Hematopoietic multipotent progenitor cell treated with erythropoietin and hydrocortisone succinate and interleukin-3 and kit ligand, for 15 days (in vitro differentiated cells): ENCODE results near the gene LRCH3.

ENCODE experiments used
- DNase-seq: peaks from one replicate; pipeline ENCODE4 v3.0.0-alpha.2; 2015; ENCODE audit warnings: low spot score

The LRCH3 gene

GRCh38 chr3:197791892-197792647, 1.0 kb downstream of the LRCH3 start:
- DNase-seq, result peak; percentile 38

- DNase-seq, result no peak
Observed at GRCh38 chr3:197793247-197793646, 2.2 kb downstream of the LRCH3 start.

GRCh38 chr3:197794115-197794514, 3.1 kb downstream of the LRCH3 start:
- no peak for DNase-seq

DNA sequence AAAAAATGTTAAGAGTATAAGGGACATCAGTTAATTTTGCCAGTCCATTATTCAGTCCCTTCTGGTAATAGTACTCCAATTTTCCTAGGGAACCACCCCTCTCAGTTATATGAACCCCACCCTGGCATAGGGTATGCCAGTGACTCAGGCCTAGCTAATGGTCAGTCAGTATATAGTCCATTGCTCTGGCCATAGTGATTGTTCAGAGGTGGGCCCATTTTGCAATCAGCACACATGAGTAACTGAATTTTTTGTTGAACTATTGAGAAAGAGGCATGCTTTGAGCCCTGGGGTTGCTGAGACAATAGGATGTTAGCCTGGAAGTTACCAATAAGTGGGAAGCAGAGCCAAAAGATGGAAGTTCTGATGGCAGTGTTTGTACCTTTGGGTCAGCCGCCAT, 4.1 kb downstream of the LRCH3 start:
- no peak for DNase-seq

DNA sequence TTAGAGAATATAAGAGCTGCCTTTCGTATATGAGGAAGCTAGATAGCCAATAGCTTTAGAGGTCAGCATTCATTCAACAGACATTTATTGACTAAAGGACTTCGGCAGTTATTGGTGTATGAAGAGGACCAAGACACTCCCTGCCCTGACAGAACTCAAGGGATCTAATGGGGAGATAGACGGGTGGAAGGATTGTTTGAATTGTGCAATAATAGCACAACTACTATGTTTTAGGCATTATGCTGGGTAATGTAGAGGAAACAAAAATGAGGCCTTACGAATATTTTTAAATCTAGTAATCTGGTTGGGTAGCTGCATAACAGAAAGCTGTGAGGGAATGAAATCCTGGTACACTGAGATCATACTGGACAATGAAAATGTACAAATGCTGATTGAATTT, 5.0 kb downstream of the LRCH3 start:
- DNase-seq, result no peak

GRCh38 chr3:197798863-197799262, 7.8 kb downstream of the LRCH3 start:
- DNase-seq, result no peak

GRCh38 chr3:197800379-197800778, 9.3 kb downstream of the LRCH3 start:
- DNase-seq, result no peak

DNA sequence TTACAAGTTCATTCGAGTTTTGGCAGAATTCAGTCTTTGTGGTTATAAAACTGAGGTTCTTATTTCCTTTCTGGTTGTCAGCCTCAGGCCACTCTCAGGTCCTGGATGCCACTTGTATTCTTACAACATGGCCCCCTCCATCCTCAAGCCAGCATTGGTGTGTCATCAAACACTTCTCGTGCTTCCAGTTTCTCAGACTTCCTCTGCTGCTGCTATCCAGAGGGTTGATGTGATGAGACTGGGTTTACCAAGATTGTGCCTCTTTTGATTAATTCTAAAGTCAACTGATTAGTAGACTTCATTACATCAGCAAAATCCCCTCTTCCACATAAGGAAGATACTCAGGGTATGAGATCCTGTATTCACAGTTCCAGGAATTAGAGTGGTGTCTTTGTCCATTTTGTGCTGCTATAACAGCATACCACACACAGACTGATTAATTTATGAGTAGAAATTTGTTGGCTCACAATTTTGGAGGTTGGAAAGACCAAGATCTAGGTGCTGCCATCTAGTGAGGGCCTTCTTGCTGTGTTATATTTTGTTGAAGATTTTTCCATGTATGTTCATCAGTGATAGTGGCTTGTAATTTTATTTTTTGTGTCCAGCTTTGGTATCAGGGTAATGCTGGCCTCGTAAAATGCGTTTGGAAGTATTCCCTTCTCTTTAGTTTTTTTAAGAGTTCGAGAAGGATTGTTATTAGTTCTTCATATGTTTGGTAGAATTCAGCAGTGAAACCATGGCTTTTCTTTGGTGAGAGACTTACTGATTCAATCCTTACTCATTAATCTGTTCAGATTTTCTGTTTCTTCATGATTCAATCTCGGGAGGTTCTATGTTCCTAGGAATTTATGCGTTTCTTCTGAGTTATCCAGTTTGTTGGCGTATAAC, 11.1 kb downstream of the LRCH3 start:
- peak; percentile 28 for DNase-seq

DNA sequence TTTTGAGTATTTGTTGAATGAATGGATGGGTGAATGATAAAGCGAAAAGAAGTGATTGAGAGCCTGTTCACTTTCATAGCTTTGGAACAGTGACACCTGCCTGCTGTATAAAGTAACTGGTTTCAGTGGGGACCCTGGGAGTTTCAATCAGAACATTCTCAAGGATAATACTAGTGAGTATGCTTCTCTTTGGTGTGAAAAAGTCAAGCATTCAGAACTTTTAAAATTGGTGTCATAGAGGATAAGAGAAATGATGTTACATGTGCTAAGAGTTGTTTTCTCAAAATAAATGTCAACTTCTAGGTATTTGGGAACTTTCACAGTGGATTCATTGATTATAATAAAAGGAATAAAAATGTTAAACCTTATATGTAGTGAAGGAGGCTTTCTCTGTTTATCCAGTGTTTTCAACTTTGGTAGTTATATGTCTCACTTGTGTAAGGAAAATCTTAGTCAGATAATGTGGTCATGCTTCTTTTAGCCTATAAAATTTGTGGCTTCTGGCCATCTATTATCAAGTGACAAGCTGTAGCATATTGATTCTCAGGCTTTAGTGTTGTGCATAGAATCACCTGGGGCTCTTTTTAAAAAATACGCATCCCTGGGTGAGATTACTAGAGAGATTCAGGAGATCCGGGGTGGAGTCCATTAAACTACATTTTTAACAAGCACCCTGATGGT, 11.9 kb downstream of the LRCH3 start:
- no peak for DNase-seq

DNA sequence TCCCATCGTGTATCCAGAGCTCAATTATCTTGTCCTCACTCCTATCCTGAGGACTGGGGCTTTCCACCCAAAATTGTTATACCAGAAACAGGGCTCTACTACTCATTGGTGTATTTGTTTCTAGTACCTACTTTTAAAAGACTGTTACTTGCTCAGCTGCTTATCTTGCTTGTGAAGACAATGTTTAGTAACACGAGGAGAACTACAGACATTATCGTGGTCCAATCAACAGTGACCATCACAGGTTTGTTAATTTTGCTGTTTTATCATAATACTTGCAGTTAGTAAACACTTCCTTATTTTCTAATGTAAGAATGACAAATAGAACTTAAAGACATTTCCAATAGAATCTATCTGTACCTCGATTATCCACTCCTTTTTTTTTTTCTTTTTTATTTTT, 13.5 kb downstream of the LRCH3 start:
- no peak for DNase-seq

- DNase-seq, result no peak
Observed at GRCh38 chr3:197807969-197808587, 17.0 kb downstream of the LRCH3 start.

DNA sequence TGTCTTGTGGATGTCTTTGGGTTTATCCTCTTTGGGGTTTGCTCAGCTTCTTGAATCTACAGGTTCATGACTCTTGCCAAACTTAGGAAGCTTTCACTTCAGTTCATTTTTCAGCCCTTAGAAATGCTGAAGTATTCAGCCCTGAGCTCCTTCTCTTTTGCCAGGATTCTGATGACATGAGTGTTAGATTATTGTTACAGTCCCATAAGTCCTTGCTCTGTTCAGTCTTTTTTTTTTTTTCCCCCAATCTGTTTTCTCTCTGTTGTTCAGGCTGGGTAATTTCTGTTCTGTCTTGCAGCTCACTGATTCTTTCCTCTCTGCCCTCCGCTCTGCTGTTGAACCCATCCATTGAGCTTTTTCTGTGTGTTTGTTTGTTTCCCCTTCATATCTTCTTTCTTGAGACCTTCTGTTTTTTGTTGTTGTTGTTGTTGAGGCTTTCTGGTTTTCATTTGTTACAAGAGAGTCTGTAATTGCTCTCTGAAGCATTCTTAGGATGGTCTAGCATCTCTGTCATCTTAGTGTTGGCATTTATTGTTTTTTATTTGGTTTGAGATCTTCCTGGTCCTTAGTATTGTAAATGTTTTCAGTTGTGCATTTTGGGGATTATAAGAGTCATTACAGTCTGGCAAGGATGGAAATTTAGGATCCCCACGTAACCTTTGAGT, 18.4 kb downstream of the LRCH3 start:
- DNase-seq, result no peak

GRCh38 chr3:197810901-197811300, 19.8 kb downstream of the LRCH3 start:
- no peak for DNase-seq

GRCh38 chr3:197811343-197811742, 20.3 kb downstream of the LRCH3 start:
- no peak for DNase-seq

DNA sequence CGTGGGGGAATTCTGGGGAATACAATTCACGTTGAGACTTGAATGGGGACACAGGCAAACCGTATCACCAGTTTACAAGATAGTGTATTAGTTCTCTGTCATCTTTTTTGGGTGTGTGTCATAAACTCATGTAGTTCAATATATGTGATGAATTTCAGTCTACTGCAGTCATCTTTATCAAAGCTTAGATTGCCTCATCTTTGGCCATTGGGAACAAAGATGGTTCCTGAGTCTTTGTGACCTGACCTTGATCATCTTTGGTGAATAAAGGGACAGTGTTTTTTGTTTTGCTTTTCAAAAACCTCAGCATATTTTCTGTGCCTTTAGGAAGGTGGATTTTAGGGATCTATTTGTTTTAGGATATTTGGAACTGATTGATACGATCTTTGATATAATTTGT, 23.3 kb downstream of the LRCH3 start:
- no peak for DNase-seq

- DNase-seq, result no peak
Observed at GRCh38 chr3:197820550-197821335, 29.7 kb downstream of the LRCH3 start.

GRCh38 chr3:197829397-197830045, 38.5 kb downstream of the LRCH3 start:
- no peak for DNase-seq

DNA sequence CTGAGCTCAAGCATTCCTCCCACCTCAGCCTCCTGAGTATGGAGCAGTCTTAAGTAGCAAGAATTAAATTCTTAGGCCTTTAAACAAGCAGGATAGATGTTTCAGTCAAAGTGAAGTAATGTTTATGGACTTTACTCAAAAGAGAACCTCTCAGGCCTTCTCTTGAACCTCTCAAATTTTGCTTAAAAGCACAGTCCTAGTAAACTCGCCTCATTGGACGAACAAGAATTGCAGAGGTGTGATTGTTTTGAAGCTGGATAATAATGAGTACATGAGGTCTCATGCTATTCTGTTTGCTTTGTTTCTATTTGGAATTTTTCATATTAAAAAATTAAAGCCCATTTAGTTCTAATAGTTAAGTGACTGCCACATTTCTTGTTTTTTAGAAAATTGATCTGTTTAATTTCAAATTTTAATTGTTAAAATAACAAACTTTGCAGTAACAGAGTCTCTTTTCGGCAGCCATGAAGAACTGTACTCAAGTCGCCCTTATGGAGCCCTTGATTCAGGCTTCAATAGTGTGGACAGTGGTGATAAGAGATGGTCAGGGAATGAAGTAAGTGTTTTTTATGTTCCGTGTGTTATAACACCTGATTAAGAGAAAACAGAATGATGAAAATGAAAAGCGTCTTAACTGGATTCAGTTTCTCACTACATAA, 39.4 kb downstream of the LRCH3 start:
- DNase-seq, result no peak

DNA sequence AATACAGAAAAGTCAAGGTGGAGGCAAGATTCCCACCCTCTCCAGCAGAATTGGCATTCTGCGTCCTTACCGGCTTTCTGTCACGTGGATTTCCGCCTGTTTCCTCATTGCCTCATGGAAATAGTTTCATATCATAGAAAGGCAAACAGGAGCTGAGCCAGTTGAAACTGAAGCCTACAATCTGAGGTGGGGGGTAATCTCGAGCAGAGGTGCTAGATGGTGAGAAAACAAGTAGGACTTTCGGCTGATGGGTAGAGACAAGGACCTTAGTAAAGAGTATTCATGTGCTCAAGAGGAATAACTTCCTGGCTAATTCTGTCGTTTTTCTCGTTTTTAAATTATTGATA, 39.9 kb downstream of the LRCH3 start:
- no peak for DNase-seq
